Upper lobe of left lung (tissue), 6 donors: Measurements from ENCODE around the gene DLX6. TPM values are rescaled to one million over a fixed set of nuclear protein-coding genes. Genes with fewer than 3 reads are reported as not detected.
A peak's percentile ranks its signal among the peaks of the same experiment; 100 is the strongest.

Experiments used
- ATAC-seq, 2 donors: fragments of 200-7000 bp; cut with Tn5 transposase; one replicate each; pipeline ENCODE4 v1.9.1; 2022; ENCODE audit warnings: mild to moderate bottlenecking in 2 of 2, moderate library complexity in 2 of 2; ENCODE audit not compliant: low FRiP score in 2 of 2
- DNase-seq, 2 donors: peaks; one replicate each; pipeline ENCODE4 v3.0.0-alpha.2; 2019 to 2020
- H3K27ac ChIP-seq, 4 donors: fragments of 200-600 bp; sonication (generic); one replicate each; pipeline ENCODE4 v1.5.1; 2016 to 2019
- H3K27me3 ChIP-seq, 4 donors: fragments of 200-600 bp; sonication (generic); one replicate each; pipeline ENCODE4 v1.5.1; 2017 to 2019
- H3K36me3 ChIP-seq, 4 donors: fragments of 200-600 bp; sonication (generic); one replicate each; pipeline ENCODE4 v1.5.1; 2016 to 2019
- H3K4me1 ChIP-seq, 4 donors: fragments of 200-600 bp; sonication (generic); one replicate each; pipeline ENCODE4 v1.5.1; 2018 to 2019
- H3K4me3 ChIP-seq, 4 donors: fragments of 200-600 bp; sonication (generic); one replicate each; pipeline ENCODE4 v1.5.1; 2017 to 2019; ENCODE audit warnings: mild to moderate bottlenecking in 2 of 4, moderate library complexity in 1 of 4
- H3K9me3 ChIP-seq, 4 donors: fragments of 200-600 bp; sonication (generic); one replicate each; pipeline ENCODE4 v1.5.1; 2018 to 2019
- EP300 ChIP-seq, 4 donors: sonication (generic); formaldehyde crosslinking; IDR thresholded peaks; one replicate each; pipeline ENCODE4 v1.5.1; 2017; ENCODE audit warnings: antibody characterized with exemption in 4 of 4, control low read depth in 2 of 4
- POLR2A ChIP-seq, 4 donors: fragments of 450-650 bp; IDR thresholded peaks; one replicate each; pipeline ENCODE4 v1.5.1; 2016 to 2017; ENCODE audit warnings: antibody characterized with exemption in 4 of 4, mild to moderate bottlenecking in 2 of 4
- POLR2AphosphoS5 ChIP-seq, 2 donors: sonication (generic); formaldehyde crosslinking; IDR thresholded peaks; one replicate each; pipeline ENCODE4 v1.5.1; 2017; ENCODE audit warnings: antibody characterized with exemption in 2 of 2
- WGBS, 2 donors: methylation state at CpG; one replicate each; pipeline ENCODE4 v1.1.5; 2017 to 2018; 5-methylcytosine and 5-hydroxymethylcytosine counted together
- total RNA-seq, 6 donors: library from RNA; depleted of rRNA in 4 of 6; stranded (reverse); fragments of >200 nt in 4 of 6; gene quantifications; one replicate each; pipeline versions ENCODE4 v1.1.0 to v1.2.1, GENCODE V29; 2016 to 2021
- TF ChIP-seq, protein P1 (sequence below), 6 experiments: fragments of 450-650 bp in 4 of 6; fragments of 200-600 bp in 2 of 6; sonication (generic) in 2 of 6; IDR thresholded peaks; one replicate each; pipeline ENCODE4 v1.5.1; 2016 to 2019; ENCODE audit warnings: antibody characterized with exemption in 6 of 6
- donor health status: DM: no; HTN: no; CAD: no; lungs with moderate emphysema.
- donor health status: DM: no; HTN: yes; CAD: no; lungs with severe emphysema.

Gene DLX6
- total RNA-seq, 6 donors from 2014 or later: not detected

DNA sequence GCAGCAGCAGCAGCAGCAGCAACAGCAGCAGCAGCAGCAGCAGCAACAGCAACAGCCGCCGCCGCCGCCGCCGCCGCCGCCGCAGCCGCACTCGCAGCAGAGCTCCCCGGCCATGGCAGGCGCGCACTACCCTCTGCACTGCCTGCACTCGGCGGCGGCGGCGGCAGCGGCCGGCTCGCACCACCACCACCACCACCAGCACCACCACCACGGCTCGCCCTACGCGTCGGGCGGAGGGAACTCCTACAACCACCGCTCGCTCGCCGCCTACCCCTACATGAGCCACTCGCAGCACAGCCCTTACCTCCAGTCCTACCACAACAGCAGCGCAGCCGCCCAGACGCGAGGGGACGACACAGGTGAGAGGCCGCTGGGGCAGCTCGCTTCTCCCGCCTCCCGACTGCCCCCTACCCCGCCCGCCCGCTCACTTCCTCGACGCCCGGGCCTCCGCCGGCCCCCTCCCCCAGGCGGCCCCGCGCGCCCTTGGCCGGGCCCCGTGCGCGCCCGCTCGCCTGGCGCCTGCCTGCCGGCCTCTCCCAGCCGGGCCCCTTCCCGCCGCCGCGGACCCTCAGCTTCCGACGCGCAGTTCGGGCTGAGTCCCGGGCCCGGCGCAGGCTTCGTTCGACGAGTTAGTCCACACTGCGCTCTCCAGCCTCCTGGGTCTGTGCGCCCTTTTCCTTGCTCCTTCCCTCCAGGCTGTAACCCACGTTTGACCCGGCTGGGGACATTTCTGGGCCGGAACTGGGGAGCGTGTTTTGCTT is 882 bp downstream of the DLX6 start:
- H3K9me3 ChIP-seq: no peaks in the 10 kb centered on the region
- peak; percentile 56 to 66 for ATAC-seq
- TF ChIP-seq, protein P1, sequence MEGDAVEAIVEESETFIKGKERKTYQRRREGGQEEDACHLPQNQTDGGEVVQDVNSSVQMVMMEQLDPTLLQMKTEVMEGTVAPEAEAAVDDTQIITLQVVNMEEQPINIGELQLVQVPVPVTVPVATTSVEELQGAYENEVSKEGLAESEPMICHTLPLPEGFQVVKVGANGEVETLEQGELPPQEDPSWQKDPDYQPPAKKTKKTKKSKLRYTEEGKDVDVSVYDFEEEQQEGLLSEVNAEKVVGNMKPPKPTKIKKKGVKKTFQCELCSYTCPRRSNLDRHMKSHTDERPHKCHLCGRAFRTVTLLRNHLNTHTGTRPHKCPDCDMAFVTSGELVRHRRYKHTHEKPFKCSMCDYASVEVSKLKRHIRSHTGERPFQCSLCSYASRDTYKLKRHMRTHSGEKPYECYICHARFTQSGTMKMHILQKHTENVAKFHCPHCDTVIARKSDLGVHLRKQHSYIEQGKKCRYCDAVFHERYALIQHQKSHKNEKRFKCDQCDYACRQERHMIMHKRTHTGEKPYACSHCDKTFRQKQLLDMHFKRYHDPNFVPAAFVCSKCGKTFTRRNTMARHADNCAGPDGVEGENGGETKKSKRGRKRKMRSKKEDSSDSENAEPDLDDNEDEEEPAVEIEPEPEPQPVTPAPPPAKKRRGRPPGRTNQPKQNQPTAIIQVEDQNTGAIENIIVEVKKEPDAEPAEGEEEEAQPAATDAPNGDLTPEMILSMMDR (IDR thresholded peaks at IDR 0.05): no peak
- TF ChIP-seq POLR2AphosphoS5 (IDR thresholded peaks at IDR 0.05) (no peak), EP300 (IDR thresholded peaks at IDR 0.05) (no peak), POLR2A (IDR thresholded peaks at IDR 0.05) (no peak)
- peaks cover 16 to 35% (median 22%) of the 10 kb centered on the region in 4 donors for H3K4me1 ChIP-seq
- no peak overlapping the region for H3K27ac ChIP-seq
- peak overlapping the region in 3 of 4 donors; percentile 19 to 41 (median 40) for H3K4me3 ChIP-seq
- no peaks in the 10 kb centered on the region for H3K36me3 ChIP-seq
- 1 to 4% methylated on average over 4 to 29 of the region's 83 CpGs for WGBS, 2 donors
- peaks cover 0 to 64% (median 40%) of the 10 kb centered on the region in 4 donors for H3K27me3 ChIP-seq
- DNase-seq: peak in 1 of 2 donors; percentile 88

DNA sequence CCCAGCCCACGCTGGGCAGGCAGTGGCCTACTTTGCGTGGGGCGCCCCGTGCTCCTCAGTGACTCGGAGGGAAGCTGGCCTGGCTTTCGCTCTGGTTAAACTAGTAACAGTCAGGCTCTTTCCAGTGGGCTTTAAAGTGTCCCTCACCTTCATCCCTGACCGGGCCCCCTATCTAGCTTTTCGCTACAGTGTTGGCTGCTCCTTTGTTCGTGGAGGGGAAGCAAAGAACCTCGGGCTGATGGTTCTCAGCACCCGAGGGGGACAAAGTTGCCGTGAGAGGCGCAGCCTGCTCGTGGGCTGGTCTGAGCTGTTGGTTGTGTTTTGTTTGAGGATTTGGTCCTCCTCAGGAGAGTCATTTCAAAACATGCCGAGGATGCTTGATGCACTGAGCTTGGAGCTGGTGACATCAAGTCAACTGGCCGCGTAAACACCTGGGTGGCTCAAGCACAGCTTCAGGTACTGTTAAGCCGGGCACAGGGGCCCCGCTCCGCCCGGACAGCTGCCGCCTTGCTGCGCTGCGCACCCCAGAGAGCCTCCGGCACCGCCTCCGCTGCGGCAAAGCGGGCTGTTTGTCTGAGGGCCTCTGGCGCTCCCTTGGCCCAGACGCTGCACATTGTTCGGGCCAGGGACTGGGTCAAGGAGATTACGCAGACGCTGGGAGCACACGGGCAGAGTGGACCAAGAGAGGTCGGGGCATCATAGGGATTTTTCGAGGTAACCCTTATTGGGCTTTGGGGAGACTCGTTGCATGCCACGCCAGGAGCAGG is 1.6 kb downstream of the DLX6 start:
- peaks cover 16 to 35% (median 22%) of the 10 kb centered on the region in 4 donors for H3K4me1 ChIP-seq
- 15 to 17% methylated on average over 9 to 39 of the region's 39 CpGs for WGBS, 2 donors
- no peak overlapping the region for H3K27ac ChIP-seq
- peak in 1 of 2 donors; percentile 7 for ATAC-seq
- peak in 1 of 2 donors; percentile 68 for DNase-seq
- peaks cover 0 to 69% (median 43%) of the 10 kb centered on the region in 4 donors for H3K27me3 ChIP-seq
- no peak for TF ChIP-seq POLR2AphosphoS5 (IDR thresholded peaks at IDR 0.05)
- no peak for TF ChIP-seq EP300 (IDR thresholded peaks at IDR 0.05)
- TF ChIP-seq, protein P1 (IDR thresholded peaks at IDR 0.05): no peak
- no peak for TF ChIP-seq POLR2A (IDR thresholded peaks at IDR 0.05)
- no peaks in the 10 kb centered on the region for H3K9me3 ChIP-seq
- peak overlapping the region in 1 of 4 donors; percentile 19 for H3K4me3 ChIP-seq
- H3K36me3 ChIP-seq: no peaks in the 10 kb centered on the region

DNA sequence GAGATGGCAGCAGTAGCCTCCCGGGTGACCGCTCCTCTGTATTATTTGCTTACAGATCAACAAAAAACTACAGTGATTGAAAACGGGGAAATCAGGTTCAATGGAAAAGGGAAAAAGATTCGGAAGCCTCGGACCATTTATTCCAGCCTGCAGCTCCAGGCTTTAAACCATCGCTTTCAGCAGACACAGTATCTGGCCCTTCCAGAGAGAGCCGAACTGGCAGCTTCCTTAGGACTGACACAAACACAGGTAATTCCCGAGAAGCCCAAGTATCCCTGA is 2.2 kb downstream of the DLX6 start:
- DNase-seq (no peak), ATAC-seq (no peak)
- H3K4me1 ChIP-seq: peaks cover 16 to 35% (median 22%) of the 10 kb centered on the region in 4 donors
- 23 to 52% methylated on average over 8 of the region's 8 CpGs for WGBS, 2 donors
- no peak overlapping the region for H3K27ac ChIP-seq
- H3K36me3 ChIP-seq: no peaks in the 10 kb centered on the region
- H3K27me3 ChIP-seq: peaks cover 0 to 68% (median 44%) of the 10 kb centered on the region in 4 donors
- no peak overlapping the region for H3K4me3 ChIP-seq
- H3K9me3 ChIP-seq: no peaks in the 10 kb centered on the region
- no peak for TF ChIP-seq POLR2AphosphoS5 (IDR thresholded peaks at IDR 0.05)
- TF ChIP-seq EP300 (IDR thresholded peaks at IDR 0.05): no peak
- TF ChIP-seq POLR2A (IDR thresholded peaks at IDR 0.05): no peak
- TF ChIP-seq, protein P1 (IDR thresholded peaks at IDR 0.05): no peak

DNA sequence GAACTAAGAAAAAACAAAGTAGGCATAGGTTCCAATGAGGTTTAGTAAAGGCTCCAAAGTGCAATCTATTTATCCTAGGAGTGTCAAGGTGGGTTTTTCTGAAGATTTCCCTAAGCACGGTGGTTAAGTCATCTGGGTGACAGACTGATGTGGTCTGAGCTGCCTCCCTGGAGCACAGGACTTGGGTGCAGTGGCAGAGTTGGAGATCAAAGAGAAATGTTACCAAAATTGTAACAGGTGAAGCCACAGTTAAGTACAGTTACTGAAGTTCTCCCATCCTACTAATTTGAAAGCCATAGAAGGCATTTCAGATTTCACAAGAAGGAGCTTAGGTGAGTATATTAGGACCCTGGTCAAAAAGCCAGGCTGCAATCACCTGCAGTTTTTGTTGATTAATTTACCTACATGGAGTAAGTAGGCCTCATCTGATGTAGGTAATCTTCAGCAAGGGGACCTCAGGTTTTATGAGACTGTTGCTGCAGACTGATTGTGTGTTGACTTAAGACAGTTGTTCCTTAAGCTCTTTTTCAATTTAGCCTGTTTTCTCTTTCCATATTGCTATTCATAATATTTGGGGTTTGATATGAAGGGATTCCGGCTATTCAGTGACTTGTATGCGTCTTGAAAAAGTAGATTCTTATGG is 3.0 kb downstream of the DLX6 start:
- no peaks in the 10 kb centered on the region for H3K9me3 ChIP-seq
- H3K27ac ChIP-seq: no peak overlapping the region
- TF ChIP-seq POLR2AphosphoS5 (IDR thresholded peaks at IDR 0.05) (no peak), EP300 (IDR thresholded peaks at IDR 0.05) (no peak), POLR2A (IDR thresholded peaks at IDR 0.05) (no peak)
- TF ChIP-seq, protein P1 (IDR thresholded peaks at IDR 0.05): no peak
- H3K36me3 ChIP-seq: no peaks in the 10 kb centered on the region
- ATAC-seq (no peak), DNase-seq (no peak)
- 81% methylated on average over 3 of the region's 3 CpGs for WGBS, 2 donors
- H3K4me1 ChIP-seq: peaks cover 16 to 35% (median 22%) of the 10 kb centered on the region in 4 donors
- peaks cover 0 to 69% (median 37%) of the 10 kb centered on the region in 4 donors for H3K27me3 ChIP-seq
- H3K4me3 ChIP-seq: no peak overlapping the region
